HL-60 (cell line): ENCODE measurements around the gene SMAD9.

ENCODE experiments used
- GABPA ChIP-seq: IDR thresholded peaks from 2 replicates; pipeline ENCODE4 v1.6.1; 2012; ENCODE audit warnings: low read depth
- POLR2AphosphoS5 ChIP-seq: IDR thresholded peaks from 2 replicates; pipeline ENCODE4 v1.6.1; 2012; ENCODE audit warnings: low read depth
- SPI1 ChIP-seq: IDR thresholded peaks from 2 replicates; pipeline ENCODE4 v1.6.1; 2012; ENCODE audit warnings: low read depth, mild to moderate bottlenecking, borderline replicate concordance
- TF ChIP-seq, protein P1 (sequence below): IDR thresholded peaks from 2 replicates; pipeline ENCODE4 v1.6.1; 2012; ENCODE audit warnings: low read depth; ENCODE audit not compliant: insufficient replicate concordance
- TF ChIP-seq, protein P2 (sequence below): IDR thresholded peaks from one replicate; pipeline ENCODE4 v1.5.1; 2011; ENCODE audit warnings: low read length, control low read depth, inconsistent platforms; ENCODE audit not compliant: insufficient read depth

DNA sequence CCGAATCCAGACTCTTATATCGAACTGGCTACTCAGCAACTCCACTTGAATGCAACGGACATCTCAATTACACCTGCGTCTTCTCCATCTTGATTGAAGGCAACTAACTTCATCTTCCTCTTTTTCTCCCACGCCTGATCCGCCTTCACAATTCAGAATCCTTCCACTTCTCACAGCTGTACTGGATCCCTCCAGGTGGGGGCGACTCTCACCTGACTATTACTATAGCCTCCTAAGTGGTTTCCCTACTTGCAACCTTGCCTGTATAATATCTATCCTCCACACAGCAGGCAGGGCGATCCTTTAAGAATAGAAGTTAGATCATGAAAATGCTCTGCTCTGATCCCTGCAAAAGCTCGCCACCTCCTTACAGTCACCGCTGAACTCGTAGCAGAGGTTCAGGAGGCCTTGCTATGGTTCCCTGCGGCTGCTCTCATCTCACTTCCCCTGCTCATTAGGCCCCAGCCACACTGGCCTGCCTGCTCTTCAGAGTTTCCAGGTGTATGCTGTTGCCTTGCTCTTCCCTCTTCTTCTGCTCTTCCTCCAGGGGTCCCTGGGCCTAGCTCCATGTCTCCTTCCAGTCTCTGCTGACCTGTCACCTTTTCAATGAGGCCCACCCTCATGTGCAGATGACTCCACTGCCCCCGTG, 69.1 kb downstream of the SMAD9 start:
- TF ChIP-seq, protein P1, sequence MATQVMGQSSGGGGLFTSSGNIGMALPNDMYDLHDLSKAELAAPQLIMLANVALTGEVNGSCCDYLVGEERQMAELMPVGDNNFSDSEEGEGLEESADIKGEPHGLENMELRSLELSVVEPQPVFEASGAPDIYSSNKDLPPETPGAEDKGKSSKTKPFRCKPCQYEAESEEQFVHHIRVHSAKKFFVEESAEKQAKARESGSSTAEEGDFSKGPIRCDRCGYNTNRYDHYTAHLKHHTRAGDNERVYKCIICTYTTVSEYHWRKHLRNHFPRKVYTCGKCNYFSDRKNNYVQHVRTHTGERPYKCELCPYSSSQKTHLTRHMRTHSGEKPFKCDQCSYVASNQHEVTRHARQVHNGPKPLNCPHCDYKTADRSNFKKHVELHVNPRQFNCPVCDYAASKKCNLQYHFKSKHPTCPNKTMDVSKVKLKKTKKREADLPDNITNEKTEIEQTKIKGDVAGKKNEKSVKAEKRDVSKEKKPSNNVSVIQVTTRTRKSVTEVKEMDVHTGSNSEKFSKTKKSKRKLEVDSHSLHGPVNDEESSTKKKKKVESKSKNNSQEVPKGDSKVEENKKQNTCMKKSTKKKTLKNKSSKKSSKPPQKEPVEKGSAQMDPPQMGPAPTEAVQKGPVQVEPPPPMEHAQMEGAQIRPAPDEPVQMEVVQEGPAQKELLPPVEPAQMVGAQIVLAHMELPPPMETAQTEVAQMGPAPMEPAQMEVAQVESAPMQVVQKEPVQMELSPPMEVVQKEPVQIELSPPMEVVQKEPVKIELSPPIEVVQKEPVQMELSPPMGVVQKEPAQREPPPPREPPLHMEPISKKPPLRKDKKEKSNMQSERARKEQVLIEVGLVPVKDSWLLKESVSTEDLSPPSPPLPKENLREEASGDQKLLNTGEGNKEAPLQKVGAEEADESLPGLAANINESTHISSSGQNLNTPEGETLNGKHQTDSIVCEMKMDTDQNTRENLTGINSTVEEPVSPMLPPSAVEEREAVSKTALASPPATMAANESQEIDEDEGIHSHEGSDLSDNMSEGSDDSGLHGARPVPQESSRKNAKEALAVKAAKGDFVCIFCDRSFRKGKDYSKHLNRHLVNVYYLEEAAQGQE, result no peak
- TF ChIP-seq, protein P2, sequence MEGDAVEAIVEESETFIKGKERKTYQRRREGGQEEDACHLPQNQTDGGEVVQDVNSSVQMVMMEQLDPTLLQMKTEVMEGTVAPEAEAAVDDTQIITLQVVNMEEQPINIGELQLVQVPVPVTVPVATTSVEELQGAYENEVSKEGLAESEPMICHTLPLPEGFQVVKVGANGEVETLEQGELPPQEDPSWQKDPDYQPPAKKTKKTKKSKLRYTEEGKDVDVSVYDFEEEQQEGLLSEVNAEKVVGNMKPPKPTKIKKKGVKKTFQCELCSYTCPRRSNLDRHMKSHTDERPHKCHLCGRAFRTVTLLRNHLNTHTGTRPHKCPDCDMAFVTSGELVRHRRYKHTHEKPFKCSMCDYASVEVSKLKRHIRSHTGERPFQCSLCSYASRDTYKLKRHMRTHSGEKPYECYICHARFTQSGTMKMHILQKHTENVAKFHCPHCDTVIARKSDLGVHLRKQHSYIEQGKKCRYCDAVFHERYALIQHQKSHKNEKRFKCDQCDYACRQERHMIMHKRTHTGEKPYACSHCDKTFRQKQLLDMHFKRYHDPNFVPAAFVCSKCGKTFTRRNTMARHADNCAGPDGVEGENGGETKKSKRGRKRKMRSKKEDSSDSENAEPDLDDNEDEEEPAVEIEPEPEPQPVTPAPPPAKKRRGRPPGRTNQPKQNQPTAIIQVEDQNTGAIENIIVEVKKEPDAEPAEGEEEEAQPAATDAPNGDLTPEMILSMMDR, result no peak
- TF ChIP-seq POLR2AphosphoS5, result no peak
- TF ChIP-seq GABPA, result no peak
- no peak; the same call in 1 of the 2 replicates for TF ChIP-seq SPI1
